HG03045 (cell line): ENCODE measurements around the gene DLL3.

Source experiments
- ATAC-seq: cut with Tn5 transposase; IDR thresholded peaks from one replicate; pipeline ENCODE4 v1.9.1; 2021; ENCODE audit warnings: mild to moderate bottlenecking, moderate library complexity; ENCODE audit not compliant: unreplicated experiment

Gene DLL3

GRCh38 chr19:39550197-39550596 lies 51.5 kb downstream of the DLL3 start:
- ATAC-seq = no peak

DNA sequence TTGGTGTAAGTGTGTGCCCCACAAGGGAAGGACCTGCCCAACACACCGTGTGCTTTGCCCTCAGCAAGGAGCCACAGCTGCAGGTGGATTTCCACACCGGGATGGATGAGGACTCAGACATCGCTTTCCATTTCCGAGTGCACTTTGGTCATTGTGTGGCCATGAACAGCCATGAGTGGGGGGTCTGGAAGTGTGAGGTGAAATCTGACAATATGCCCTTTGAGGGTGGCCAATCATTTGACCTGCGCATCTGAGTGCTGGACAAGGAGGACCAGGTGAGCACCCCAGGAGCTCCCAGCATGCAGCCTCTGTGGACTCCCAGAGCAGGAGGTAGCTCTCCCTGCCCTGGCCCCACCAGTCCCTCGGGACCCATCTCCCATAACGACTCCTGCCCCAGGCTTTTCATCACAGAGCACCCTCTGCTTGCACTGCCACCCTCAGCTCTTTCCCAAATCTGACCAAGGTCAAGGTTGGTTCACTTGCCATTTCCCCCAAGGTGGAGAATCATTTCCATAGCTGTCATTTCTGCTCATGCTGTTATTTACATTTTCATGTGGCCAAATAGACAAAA lies 54.4 kb downstream of the DLL3 start:
- ATAC-seq = no peak

GRCh38 chr19:39554701-39555311 lies 56.1 kb downstream of the DLL3 start:
- no peak for ATAC-seq

DNA sequence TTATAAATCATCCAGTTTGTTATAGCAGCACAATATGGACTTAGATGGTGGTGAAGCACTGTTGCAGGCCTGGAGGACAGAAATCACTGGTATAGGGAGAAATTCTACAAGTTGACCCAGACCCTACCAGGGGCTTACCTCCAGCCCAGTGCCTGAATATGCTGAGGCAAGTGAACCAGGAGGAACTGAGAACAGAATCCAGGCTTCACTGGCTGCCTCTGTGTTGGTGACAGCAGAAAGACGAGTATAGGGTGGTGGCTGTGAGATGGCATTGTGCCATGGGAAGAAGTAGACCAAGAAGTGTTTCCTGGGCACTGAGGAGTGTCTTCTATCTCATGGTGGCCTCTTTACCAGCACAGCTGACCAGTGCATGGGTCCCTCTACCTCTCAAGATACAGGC lies 57.1 kb downstream of the DLL3 start:
- ATAC-seq = no peak
